Esophagus squamous epithelium (tissue), 5 donors: Measurements from ENCODE around the gene PJA1. TPM values are rescaled to one million over a fixed set of nuclear protein-coding genes. Genes with fewer than 3 reads are reported as not detected.

ENCODE experiments used
- DNase-seq: peaks from one replicate; lab custom pipeline; 2025; lab: John Stamatoyannopoulos, UW
- H3K27ac ChIP-seq, 4 donors: fragments of 200-600 bp; sonication (generic); one replicate each; pipeline ENCODE4 v1.5.1; 2016 to 2019; ENCODE audit warnings: mild to moderate bottlenecking in 1 of 4
- H3K27me3 ChIP-seq, 4 donors: fragments of 200-600 bp; sonication (generic); 1 replicate in 3 of 4; 2 replicates in 1 of 4; pipeline versions ENCODE4 v1.5.1 to v1.6.0; 2017 to 2021; ENCODE audit warnings: antibody characterized with exemption in 1 of 4
- H3K36me3 ChIP-seq, 3 donors: fragments of 200-600 bp; sonication (generic); one replicate each; pipeline ENCODE4 v1.5.1; 2016 to 2019
- H3K4me1 ChIP-seq, 3 donors: fragments of 200-600 bp; sonication (generic); one replicate each; pipeline ENCODE4 v1.5.1; 2017 to 2019
- H3K4me3 ChIP-seq, 4 donors: fragments of 200-600 bp; sonication (generic); 1 replicate in 3 of 4; 2 replicates in 1 of 4; pipeline ENCODE4 v1.5.1; 2016 to 2019; ENCODE audit warnings: mild to moderate bottlenecking in 2 of 4, moderate library complexity in 1 of 4
- H3K9me3 ChIP-seq, 3 donors: fragments of 200-600 bp; sonication (generic); one replicate each; pipeline ENCODE4 v1.5.1; 2016 to 2019
- CTCF ChIP-seq, 6 experiments: fragments of 450-650 bp in 4 of 6; fragments of 200-600 bp in 2 of 6; sonication (generic) in 2 of 6; IDR thresholded peaks; one replicate each; pipeline ENCODE4 v1.5.1; 2016 to 2019; ENCODE audit warnings: antibody characterized with exemption in 6 of 6, mild to moderate bottlenecking in 4 of 6, moderate library complexity in 4 of 6
- POLR2A ChIP-seq, 4 donors: fragments of 450-650 bp; IDR thresholded peaks; one replicate each; pipeline ENCODE4 v1.6.1; 2017; ENCODE audit warnings: antibody characterized with exemption in 4 of 4, mild to moderate bottlenecking in 4 of 4, moderate library complexity in 3 of 4
- WGBS, 2 donors: methylation state at CpG; one replicate each; pipeline ENCODE4 v1.1.5; 2018; 5-methylcytosine and 5-hydroxymethylcytosine counted together
- intact Hi-C: fragments of 100-400 bp; cut with DNase I; formaldehyde crosslinking; loops from one replicate; pipeline ENCODE4 v1.15.0; 2022
- total RNA-seq, 4 donors: library from RNA; depleted of rRNA; stranded (reverse); fragments of >200 nt; gene quantifications; one replicate each; pipeline ENCODE4 v1.1.0, GENCODE V29; 2016
- donor health status: DM: yes; HTN: yes; CAD: no.

Gene PJA1
- total RNA-seq, 4 donors from 2014 or later: 7.5 to 24.2 (median 15.8) TPM

GRCh38 chrX:69192603-69193002 is 27.4 kb upstream of the PJA1 start:
- no peaks in the 10 kb centered on the region for H3K27me3 ChIP-seq
- no peaks in the 10 kb centered on the region for H3K9me3 ChIP-seq
- no peaks in the 10 kb centered on the region for H3K4me1 ChIP-seq
- no peaks in the 10 kb centered on the region for H3K36me3 ChIP-seq
- DNase-seq: no peak
- TF ChIP-seq POLR2A (IDR thresholded peaks at IDR 0.05) (no peak), CTCF (IDR thresholded peaks at IDR 0.05) (no peak)
- no peak overlapping the region for H3K27ac ChIP-seq
- WGBS, 2 donors: 58 to 74% methylated on average over 2 of the region's 2 CpGs
- intact Hi-C loops: no loop called here
- H3K4me3 ChIP-seq: no peak overlapping the region

GRCh38 chrX:69189576-69190371 is 24.5 kb upstream of the PJA1 start:
- H3K27ac ChIP-seq: no peak overlapping the region
- DNase-seq: no peak
- WGBS, 2 donors: 53 to 87% methylated on average over 3 to 8 of the region's 9 CpGs
- intact Hi-C loops: no loop called here
- no peaks in the 10 kb centered on the region for H3K36me3 ChIP-seq
- no peaks in the 10 kb centered on the region for H3K9me3 ChIP-seq
- H3K27me3 ChIP-seq: no peaks in the 10 kb centered on the region
- H3K4me3 ChIP-seq: no peak overlapping the region
- no peaks in the 10 kb centered on the region for H3K4me1 ChIP-seq
- TF ChIP-seq POLR2A (IDR thresholded peaks at IDR 0.05) (no peak), CTCF (IDR thresholded peaks at IDR 0.05) (no peak)

- Histone ChIP-seq H3K36me3 (no peaks in the 10 kb centered on the region), H3K9me3 (no peaks in the 10 kb centered on the region), H3K27me3 (no peaks in the 10 kb centered on the region), H3K4me3 (no peak overlapping the region), H3K4me1 (no peaks in the 10 kb centered on the region), H3K27ac (no peak overlapping the region)
- intact Hi-C loops: no loop called here
- WGBS, 2 donors: 50% methylated on average over 1 of the region's 1 CpG; no CpG with 5 or more reads in 1 of the 2 donors
- TF ChIP-seq CTCF (IDR thresholded peaks at IDR 0.05) (no peak), POLR2A (IDR thresholded peaks at IDR 0.05) (no peak)
- DNase-seq: no peak
Measured at GRCh38 chrX:69186651-69187050, 21.4 kb upstream of the PJA1 start.

- no peaks in the 10 kb centered on the region for H3K27me3 ChIP-seq
- H3K36me3 ChIP-seq: no peaks in the 10 kb centered on the region
- 50% methylated on average over 1 of the region's 2 CpGs; no CpG with 5 or more reads in 1 of the 2 donors for WGBS, 2 donors
- H3K9me3 ChIP-seq: no peaks in the 10 kb centered on the region
- TF ChIP-seq POLR2A (IDR thresholded peaks at IDR 0.05) (no peak), CTCF (IDR thresholded peaks at IDR 0.05) (no peak)
- intact Hi-C loops: no loop called here
- no peak overlapping the region for H3K4me3 ChIP-seq
- DNase-seq: no peak
- no peak overlapping the region for H3K27ac ChIP-seq
- no peaks in the 10 kb centered on the region for H3K4me1 ChIP-seq
Measured at GRCh38 chrX:69185886-69186285, 20.6 kb upstream of the PJA1 start.

GRCh38 chrX:69185141-69185540 is 19.9 kb upstream of the PJA1 start:
- no peak overlapping the region for H3K27ac ChIP-seq
- no peaks in the 10 kb centered on the region for H3K4me1 ChIP-seq
- 69 to 85% methylated on average over 3 of the region's 3 CpGs for WGBS, 2 donors
- no peaks in the 10 kb centered on the region for H3K36me3 ChIP-seq
- no peaks in the 10 kb centered on the region for H3K27me3 ChIP-seq
- no peak for DNase-seq
- TF ChIP-seq POLR2A (IDR thresholded peaks at IDR 0.05) (no peak), CTCF (IDR thresholded peaks at IDR 0.05) (no peak)
- H3K4me3 ChIP-seq: no peak overlapping the region
- no peaks in the 10 kb centered on the region for H3K9me3 ChIP-seq
- intact Hi-C loops: no loop called here
